Lower leg skin (tissue), 4 donors: Measurements from ENCODE around the gene EZR. TPM values are rescaled to one million over a fixed set of nuclear protein-coding genes. Genes with fewer than 3 reads are reported as not detected.

ENCODE experiments used
- DNase-seq, 2 donors: peaks; one replicate each; pipeline ENCODE4 v3.0.0-alpha.2; 2019; ENCODE audit warnings: low spot score in 2 of 2
- H3K4me3 ChIP-seq: fragments of 200-600 bp; sonication (generic); 2 replicates; pipeline ENCODE4 v1.5.1; 2017; ENCODE audit warnings: mild to moderate bottlenecking, low read depth; ENCODE audit not compliant: poor library complexity, severe bottlenecking
- POLR2A ChIP-seq, 2 donors: fragments of 450-650 bp; IDR thresholded peaks; one replicate each; pipeline ENCODE4 v1.6.1; 2016 to 2017; ENCODE audit warnings: antibody characterized with exemption in 2 of 2, mild to moderate bottlenecking in 1 of 2, moderate library complexity in 1 of 2
- WGBS, 2 donors: methylation state at CpG; one replicate each; pipeline ENCODE4 v1.1.5; 2018; 5-methylcytosine and 5-hydroxymethylcytosine counted together
- intact Hi-C: fragments of 100-400 bp; cut with DNase I; formaldehyde crosslinking; loops from one replicate; pipeline ENCODE4 v1.15.0; 2023; ENCODE audit warnings: low total_unique reads
- total RNA-seq, 4 donors: library from RNA; depleted of rRNA; stranded (reverse); fragments of >200 nt; gene quantifications; one replicate each; pipeline ENCODE4 v1.1.0, GENCODE V29; 2016
- TF ChIP-seq, protein P1 (sequence below), 3 donors: fragments of 450-650 bp; IDR thresholded peaks; one replicate each; pipeline ENCODE4 v1.5.1; 2016; ENCODE audit warnings: antibody characterized with exemption in 3 of 3, mild to moderate bottlenecking in 3 of 3, moderate library complexity in 2 of 3

Gene EZR
- total RNA-seq, 4 donors from 2014 or later, result 200 to 235 (median 212) TPM

DNA sequence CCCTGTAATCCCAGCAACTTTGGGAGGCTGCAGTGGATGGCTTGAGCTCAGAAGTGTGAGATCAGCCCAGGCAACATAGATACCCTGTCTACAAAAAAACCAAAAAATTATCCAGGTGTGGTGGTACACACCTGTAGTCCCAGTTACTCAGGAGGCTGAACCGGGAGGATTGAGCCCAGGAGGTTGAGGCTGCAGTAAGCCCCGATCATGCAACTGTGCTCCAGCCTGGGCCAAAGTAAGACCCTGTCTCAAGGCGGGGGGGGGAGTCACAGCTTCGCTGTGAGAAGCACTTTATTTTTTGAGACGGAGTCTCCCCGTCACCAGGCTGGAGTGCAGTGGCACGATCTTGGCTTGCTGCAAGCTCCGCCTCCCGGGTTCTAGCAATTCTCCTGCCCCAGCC, 54.2 kb downstream of the EZR start:
- 96 to 97% methylated on average over 9 of the region's 9 CpGs for WGBS, 2 donors

DNA sequence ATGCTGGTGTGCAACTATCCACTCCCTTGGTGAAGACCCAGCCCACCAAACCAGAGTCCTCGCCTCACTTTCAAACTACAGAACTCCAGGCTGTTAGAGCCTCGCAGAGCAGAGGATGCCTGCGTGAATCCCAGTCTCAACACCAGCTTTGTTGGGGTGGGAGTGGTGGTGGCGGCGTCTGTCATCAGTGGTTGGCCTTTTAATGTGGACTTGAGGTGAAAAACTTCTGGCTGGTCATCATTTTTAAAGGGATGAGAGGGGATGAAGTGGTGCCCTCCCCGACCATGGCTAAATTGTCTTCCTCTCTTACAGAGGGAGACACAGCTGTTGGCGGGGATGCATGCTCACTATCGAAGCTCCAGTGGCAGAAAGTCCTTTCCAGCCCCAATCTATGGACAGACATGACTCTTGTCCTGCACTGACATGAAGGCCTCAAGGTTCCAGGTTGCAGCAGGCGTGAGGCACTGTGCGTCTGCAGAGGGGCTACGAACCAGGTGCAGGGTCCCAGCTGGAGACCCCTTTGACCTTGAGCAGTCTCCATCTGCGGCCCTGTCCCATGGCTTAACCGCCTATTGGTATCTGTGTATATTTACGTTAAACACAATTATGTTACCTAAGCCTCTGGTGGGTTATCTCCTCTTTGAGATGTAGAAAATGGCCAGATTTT, 54.9 kb downstream of the EZR start:
- DNase-seq, result no peak
- WGBS, 2 donors, result 87 to 93% methylated on average over 14 of the region's 14 CpGs
- TF ChIP-seq, protein P1, sequence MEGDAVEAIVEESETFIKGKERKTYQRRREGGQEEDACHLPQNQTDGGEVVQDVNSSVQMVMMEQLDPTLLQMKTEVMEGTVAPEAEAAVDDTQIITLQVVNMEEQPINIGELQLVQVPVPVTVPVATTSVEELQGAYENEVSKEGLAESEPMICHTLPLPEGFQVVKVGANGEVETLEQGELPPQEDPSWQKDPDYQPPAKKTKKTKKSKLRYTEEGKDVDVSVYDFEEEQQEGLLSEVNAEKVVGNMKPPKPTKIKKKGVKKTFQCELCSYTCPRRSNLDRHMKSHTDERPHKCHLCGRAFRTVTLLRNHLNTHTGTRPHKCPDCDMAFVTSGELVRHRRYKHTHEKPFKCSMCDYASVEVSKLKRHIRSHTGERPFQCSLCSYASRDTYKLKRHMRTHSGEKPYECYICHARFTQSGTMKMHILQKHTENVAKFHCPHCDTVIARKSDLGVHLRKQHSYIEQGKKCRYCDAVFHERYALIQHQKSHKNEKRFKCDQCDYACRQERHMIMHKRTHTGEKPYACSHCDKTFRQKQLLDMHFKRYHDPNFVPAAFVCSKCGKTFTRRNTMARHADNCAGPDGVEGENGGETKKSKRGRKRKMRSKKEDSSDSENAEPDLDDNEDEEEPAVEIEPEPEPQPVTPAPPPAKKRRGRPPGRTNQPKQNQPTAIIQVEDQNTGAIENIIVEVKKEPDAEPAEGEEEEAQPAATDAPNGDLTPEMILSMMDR (IDR thresholded peaks at IDR 0.05), result no peak
- TF ChIP-seq POLR2A (IDR thresholded peaks at IDR 0.05), result no peak
- no peak overlapping the region for H3K4me3 ChIP-seq
- intact Hi-C loops, result no loop called here

More for the DNA sequence above, 54.2 kb downstream of the EZR start:
- no peak overlapping the region for H3K4me3 ChIP-seq
- intact Hi-C loops, result no loop called here
- no peak for TF ChIP-seq POLR2A (IDR thresholded peaks at IDR 0.05)
- TF ChIP-seq, protein P1 (IDR thresholded peaks at IDR 0.05), result no peak
- no peak for DNase-seq

DNA sequence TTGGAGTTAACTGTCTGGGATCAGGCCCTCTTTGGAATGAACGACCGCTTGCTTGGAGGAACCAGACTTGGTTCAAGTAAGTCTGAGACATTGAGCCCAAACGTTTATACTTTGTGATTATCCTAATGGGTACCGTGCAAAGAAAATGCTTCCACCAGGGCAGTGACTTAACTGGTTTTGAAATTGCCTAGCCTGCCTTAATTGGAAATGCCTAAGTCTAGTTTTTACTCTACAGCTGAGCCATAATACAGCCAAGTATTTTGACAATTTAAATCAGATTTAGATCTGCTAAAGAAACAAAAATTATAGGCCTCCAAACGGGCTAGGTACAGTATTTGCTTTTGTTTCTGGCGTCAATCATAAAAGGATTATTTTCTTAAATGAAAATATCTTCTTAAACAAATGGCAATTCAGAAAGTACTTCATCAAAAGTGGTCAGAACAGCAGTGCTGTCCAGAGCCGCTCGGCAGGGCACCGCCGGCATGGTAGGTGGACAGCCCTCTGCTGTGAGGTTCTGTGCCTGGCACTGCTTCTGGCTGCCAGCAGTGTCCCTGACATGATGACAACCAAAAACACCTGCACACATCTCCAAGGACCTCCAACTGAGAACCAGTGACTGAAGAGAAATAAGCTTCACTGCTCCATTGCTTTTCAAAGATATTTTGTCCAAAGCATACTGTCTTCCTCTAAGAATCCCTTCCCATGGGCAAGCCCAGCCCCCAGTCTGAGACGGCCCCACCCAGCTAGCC, 55.6 kb downstream of the EZR start:
- DNase-seq, result no peak
- TF ChIP-seq POLR2A (IDR thresholded peaks at IDR 0.05), result no peak
- TF ChIP-seq, protein P1 (IDR thresholded peaks at IDR 0.05), result no peak
- 67 to 75% methylated on average over 11 of the region's 11 CpGs for WGBS, 2 donors
- intact Hi-C loops, result no loop called here
- H3K4me3 ChIP-seq, result no peak overlapping the region

DNA sequence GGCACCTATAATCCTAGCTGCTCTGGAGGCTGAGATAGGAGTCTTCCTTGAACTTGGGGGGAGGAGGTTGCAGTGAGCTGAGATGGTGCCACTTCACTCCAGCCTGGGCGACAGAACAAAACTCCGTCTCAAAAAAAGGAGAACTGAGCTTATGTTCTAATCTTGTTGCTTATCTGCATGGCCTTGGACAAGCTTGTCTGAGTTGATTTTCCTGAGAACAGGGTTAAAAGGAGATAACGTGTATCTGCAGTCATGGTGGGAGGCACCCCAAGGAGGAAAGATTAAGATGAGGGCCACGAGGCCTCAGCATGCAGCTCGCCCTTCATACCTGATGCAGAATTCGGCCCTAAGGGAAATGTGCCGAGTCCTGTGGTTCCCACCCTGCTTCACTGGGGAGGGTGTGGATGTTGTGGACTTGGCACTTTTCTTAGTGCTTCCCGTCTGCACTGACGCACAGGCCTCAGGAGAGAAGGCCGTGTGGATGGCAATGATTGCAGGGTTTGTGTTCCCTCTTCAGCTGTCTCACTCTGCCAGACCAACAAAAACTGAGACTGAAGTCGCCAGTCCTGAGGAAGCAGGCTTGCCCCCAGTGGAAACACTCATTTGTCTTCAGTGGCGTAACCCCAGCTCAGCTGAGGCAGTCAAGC, 56.3 kb downstream of the EZR start:
- intact Hi-C loops, result no loop called here
- 56 to 62% methylated on average over 12 of the region's 12 CpGs for WGBS, 2 donors
- H3K4me3 ChIP-seq, result no peak overlapping the region
- TF ChIP-seq POLR2A (IDR thresholded peaks at IDR 0.05), result no peak
- TF ChIP-seq, protein P1 (IDR thresholded peaks at IDR 0.05), result no peak
- DNase-seq, result no peak

DNA sequence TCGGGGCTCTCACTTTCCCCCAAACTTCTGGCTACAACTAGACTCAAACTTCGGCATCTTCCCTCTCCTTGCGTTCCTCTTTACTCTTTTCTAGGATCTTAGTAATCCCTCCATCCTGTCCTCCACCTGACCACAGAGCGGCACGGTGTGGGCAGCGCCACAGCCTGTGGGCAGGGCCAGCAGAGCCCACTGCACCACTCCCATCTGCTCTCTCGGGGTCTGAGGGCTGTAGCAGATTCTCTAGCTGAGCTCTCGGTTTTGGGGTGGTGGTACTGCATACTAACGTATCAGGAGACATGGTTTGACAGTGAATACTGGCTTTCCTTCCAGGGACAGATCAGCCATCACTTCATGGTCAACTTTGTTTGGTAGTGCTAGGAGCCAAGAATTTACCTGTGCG, 57.4 kb downstream of the EZR start:
- intact Hi-C loops, result no loop called here
- H3K4me3 ChIP-seq, result no peak overlapping the region
- TF ChIP-seq POLR2A (IDR thresholded peaks at IDR 0.05), result no peak
- TF ChIP-seq, protein P1 (IDR thresholded peaks at IDR 0.05), result no peak
- DNase-seq, result no peak
- 94% methylated on average over 10 of the region's 10 CpGs for WGBS, 2 donors
